Endothelial cell (in vitro differentiated cells): ENCODE measurements around the gene AP3B1. TPM values are rescaled to one million over a fixed set of nuclear protein-coding genes. Genes with fewer than 3 reads are reported as not detected.

Source experiments
- DNase-seq: peaks from one replicate; pipeline ENCODE4 v3.0.0; 2021; ENCODE audit warnings: low spot score
- H3K27ac Mint-ChIP-seq: one replicate; pipeline ENCODE4 v1.8.0; 2021; ENCODE audit warnings: mixed read lengths, inconsistent platforms; ENCODE audit not compliant: unreplicated experiment
- H3K27me3 Mint-ChIP-seq: one replicate; pipeline ENCODE4 v1.8.0; 2021; ENCODE audit warnings: mild to moderate bottlenecking, moderate library complexity, mixed read lengths, inconsistent platforms; ENCODE audit not compliant: unreplicated experiment
- H3K36me3 Mint-ChIP-seq: one replicate; pipeline ENCODE4 v1.8.0; 2021; ENCODE audit warnings: mild to moderate bottlenecking, low read depth, mixed read lengths, inconsistent platforms; ENCODE audit not compliant: unreplicated experiment
- H3K4me1 Mint-ChIP-seq: one replicate; pipeline ENCODE4 v1.8.0; 2021; ENCODE audit warnings: mild to moderate bottlenecking, mixed read lengths, inconsistent platforms; ENCODE audit not compliant: unreplicated experiment
- H3K4me3 Mint-ChIP-seq: one replicate; pipeline ENCODE4 v1.8.0; 2021; ENCODE audit warnings: mild to moderate bottlenecking, mixed read lengths, inconsistent platforms; ENCODE audit not compliant: unreplicated experiment
- H3K9me3 Mint-ChIP-seq: one replicate; pipeline ENCODE4 v1.8.0; 2021; ENCODE audit warnings: mixed read lengths, inconsistent platforms; ENCODE audit not compliant: unreplicated experiment
- total RNA-seq: library from RNA; stranded (reverse); fragmentation: NEBNext Ultra II Directional; extraction: Animal tissue kit (Norgen Biotek cat#: 25700); gene quantifications from one replicate; pipeline ENCODE4 v1.2.1, GENCODE V29; 2021; ENCODE audit not compliant: unreplicated experiment
- TF ChIP-seq, protein P1 (sequence below): fragments of 200-600 bp; sonication (generic); IDR thresholded peaks from one replicate; pipeline ENCODE4 v1.5.0; 2021; ENCODE audit warnings: antibody characterized with exemption; ENCODE audit not compliant: unreplicated experiment

AP3B1 gene
- total RNA-seq, 1 donor from 2014 or later, result 60.9 TPM

- DNase-seq, result no peak
- Mint-ChIP-seq H3K9me3 (no peaks in the 10 kb centered on the region), H3K36me3 (peaks cover 4% of the 10 kb centered on the region), H3K4me1 (no peaks in the 10 kb centered on the region), H3K4me3 (no peak overlapping the region), H3K27me3 (no peaks in the 10 kb centered on the region), H3K27ac (no peak overlapping the region)
- TF ChIP-seq, protein P1, sequence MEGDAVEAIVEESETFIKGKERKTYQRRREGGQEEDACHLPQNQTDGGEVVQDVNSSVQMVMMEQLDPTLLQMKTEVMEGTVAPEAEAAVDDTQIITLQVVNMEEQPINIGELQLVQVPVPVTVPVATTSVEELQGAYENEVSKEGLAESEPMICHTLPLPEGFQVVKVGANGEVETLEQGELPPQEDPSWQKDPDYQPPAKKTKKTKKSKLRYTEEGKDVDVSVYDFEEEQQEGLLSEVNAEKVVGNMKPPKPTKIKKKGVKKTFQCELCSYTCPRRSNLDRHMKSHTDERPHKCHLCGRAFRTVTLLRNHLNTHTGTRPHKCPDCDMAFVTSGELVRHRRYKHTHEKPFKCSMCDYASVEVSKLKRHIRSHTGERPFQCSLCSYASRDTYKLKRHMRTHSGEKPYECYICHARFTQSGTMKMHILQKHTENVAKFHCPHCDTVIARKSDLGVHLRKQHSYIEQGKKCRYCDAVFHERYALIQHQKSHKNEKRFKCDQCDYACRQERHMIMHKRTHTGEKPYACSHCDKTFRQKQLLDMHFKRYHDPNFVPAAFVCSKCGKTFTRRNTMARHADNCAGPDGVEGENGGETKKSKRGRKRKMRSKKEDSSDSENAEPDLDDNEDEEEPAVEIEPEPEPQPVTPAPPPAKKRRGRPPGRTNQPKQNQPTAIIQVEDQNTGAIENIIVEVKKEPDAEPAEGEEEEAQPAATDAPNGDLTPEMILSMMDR, result no peak
Measured at GRCh38 chr5:78132507-78132906, 162.0 kb downstream of the AP3B1 start.

- no peaks in the 10 kb centered on the region for H3K27me3 Mint-ChIP-seq
- TF ChIP-seq, protein P1, result no peak
- H3K27ac Mint-ChIP-seq, result no peak overlapping the region
- H3K4me1 Mint-ChIP-seq, result no peaks in the 10 kb centered on the region
- DNase-seq, result no peak
- peaks cover 6% of the 10 kb centered on the region for H3K36me3 Mint-ChIP-seq
- no peak overlapping the region for H3K4me3 Mint-ChIP-seq
- H3K9me3 Mint-ChIP-seq, result no peaks in the 10 kb centered on the region
Measured at GRCh38 chr5:78129597-78129996, 164.9 kb downstream of the AP3B1 start.

GRCh38 chr5:78127875-78128274 lies 166.6 kb downstream of the AP3B1 start:
- no peaks in the 10 kb centered on the region for H3K9me3 Mint-ChIP-seq
- TF ChIP-seq, protein P1, result peak; percentile 74
- no peaks in the 10 kb centered on the region for H3K27me3 Mint-ChIP-seq
- no peak overlapping the region for H3K4me3 Mint-ChIP-seq
- H3K36me3 Mint-ChIP-seq, result peaks cover 6% of the 10 kb centered on the region
- H3K4me1 Mint-ChIP-seq, result no peaks in the 10 kb centered on the region
- DNase-seq, result peak; percentile 29
- H3K27ac Mint-ChIP-seq, result no peak overlapping the region

- no peaks in the 10 kb centered on the region for H3K9me3 Mint-ChIP-seq
- H3K36me3 Mint-ChIP-seq, result peaks cover 10% of the 10 kb centered on the region
- H3K27ac Mint-ChIP-seq, result no peak overlapping the region
- H3K27me3 Mint-ChIP-seq, result no peaks in the 10 kb centered on the region
- TF ChIP-seq, protein P1, result no peak
- H3K4me1 Mint-ChIP-seq, result no peaks in the 10 kb centered on the region
- H3K4me3 Mint-ChIP-seq, result no peak overlapping the region
- DNase-seq, result no peak
Measured at GRCh38 chr5:78126536-78126935, 168.0 kb downstream of the AP3B1 start.

- Mint-ChIP-seq H3K4me3 (no peak overlapping the region), H3K36me3 (peaks cover 34% of the 10 kb centered on the region), H3K27ac (no peak overlapping the region)
Measured at GRCh38 chr5:78116167-78116566, 178.3 kb downstream of the AP3B1 start.

More at GRCh38 chr5:78116167-78116566, 178.3 kb downstream of the AP3B1 start:
- Mint-ChIP-seq H3K4me1 (no peaks in the 10 kb centered on the region), H3K27me3 (peaks cover 2% of the 10 kb centered on the region), H3K9me3 (no peaks in the 10 kb centered on the region)
- no peak for DNase-seq
- TF ChIP-seq, protein P1, result no peak
